HG03039 (cell line): ENCODE data around the gene CD69.
"Not testable (repeated sequence)": the region's sequence is repeated elsewhere in the genome, so short reads cannot be mapped to it uniquely, and the experiment has no call there.

Experiments
- ATAC-seq: cut with Tn5 transposase; IDR thresholded peaks from one replicate; pipeline ENCODE4 v1.9.1; 2021; ENCODE audit warnings: mild to moderate bottlenecking, moderate library complexity; ENCODE audit not compliant: unreplicated experiment

Gene CD69

DNA sequence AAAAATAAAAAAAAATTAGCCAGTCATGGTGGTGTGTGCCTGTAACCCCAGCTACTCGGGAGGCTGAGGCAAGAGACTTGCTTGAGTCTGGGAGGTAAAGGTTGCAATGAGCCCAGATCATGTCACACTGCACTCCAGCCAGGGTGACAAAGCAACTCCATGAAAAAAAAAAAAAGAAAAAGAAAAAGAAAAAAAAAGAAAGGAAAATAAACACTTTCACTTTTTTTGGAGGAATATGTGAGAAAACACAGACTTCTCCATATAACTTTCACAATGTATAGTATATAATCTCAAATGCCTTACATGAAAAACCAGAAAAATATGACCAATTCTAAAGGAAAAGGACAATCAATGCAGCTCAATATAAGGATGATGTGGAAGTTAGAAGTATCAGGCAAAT, 36.7 kb downstream of the CD69 start:
- ATAC-seq, result no peak

DNA sequence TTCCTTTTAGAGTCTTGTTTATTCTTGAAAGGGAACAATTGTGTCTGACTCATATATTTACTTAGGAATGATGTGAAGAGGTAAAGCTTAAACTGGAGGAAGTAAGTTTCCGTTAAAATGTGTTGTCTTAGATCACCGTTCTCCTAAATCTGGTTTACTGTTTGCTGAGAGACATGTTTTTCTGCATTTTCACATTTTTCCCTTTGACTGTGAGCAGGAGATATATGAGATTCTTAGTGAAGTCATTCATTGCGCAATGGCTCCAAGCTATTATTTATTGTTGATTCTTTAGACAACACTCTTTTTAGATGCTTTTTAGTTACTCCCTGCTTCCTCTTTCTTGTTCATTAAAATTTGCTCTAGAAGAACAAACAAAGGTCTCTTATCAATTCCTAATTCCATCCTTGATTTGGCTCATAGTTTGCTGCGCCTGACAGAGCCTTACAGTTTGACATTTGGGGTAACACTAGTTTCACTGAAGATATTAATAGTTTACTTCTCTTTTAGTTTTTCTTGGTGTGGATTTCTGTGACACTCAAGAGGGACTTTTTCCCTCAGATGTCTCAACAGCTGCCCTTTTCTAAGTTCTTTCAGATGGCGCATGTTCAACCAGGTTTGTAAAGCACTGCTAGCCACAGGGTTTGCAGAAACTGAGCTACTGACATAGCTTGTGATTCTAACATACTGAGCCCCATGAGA, 39.2 kb downstream of the CD69 start:
- ATAC-seq, result peak; percentile 43

- peak; percentile 44 for ATAC-seq
Observed at GRCh38 chr12:9719790-9720189, 40.9 kb downstream of the CD69 start.

DNA sequence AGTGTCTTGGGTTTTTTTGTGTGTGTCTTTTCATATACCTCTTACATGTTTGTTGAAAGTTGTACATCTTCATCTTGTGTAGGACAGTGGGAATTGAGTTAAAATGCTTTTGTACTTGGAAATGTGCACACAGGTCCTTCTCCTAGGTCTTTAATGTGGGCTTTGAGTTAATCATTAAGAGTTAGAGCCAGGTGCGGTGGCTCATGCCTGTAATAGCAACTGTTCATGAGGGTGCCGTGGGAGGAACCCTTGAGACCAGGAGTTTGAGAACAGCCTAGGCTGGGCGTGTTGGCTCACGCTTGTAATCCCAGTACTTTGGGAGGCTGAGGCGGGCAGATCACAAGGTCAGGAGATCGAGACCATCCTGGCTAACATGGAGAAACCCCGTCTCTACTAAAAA, 41.7 kb downstream of the CD69 start:
- no peak for ATAC-seq

DNA sequence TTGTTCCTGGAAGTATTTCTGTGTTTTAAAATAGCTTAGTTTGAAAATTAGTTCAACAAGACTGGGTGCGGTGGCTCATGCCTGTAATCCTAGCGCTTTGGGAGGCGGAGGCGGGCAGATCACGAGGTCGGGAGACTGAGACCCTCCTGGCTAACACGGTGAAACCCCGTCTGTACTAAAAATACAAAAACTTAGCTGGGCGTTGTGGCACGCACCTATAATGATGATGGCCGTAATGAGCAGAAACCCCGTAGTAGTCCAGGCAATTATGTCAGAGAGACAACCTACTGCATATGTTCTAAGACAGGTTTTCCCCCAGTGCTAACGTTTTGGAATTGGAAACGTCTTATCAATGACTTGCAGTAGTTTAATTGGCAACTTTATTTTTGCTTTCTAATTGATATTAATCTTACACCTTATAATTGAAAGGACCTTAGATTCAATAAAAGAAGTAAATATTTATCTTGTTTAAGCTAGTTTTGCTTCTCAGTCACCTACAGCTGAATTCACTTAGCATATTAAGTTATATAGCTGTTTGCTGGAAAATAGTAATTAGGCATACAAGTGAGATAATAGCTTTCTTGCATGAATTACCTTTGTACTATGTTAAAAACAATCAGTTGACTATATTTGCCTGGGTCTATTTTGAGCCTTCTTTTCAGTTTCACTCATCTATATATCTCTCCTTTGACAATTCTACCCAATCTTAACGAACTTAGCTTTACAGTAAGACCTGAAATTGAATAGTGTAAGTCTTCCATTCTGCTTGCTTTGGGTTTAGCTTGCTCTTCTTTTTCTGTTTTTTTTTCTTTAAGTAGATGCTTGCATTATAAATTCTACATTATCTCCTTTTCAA, 43.4 kb downstream of the CD69 start:
- no peak for ATAC-seq

DNA sequence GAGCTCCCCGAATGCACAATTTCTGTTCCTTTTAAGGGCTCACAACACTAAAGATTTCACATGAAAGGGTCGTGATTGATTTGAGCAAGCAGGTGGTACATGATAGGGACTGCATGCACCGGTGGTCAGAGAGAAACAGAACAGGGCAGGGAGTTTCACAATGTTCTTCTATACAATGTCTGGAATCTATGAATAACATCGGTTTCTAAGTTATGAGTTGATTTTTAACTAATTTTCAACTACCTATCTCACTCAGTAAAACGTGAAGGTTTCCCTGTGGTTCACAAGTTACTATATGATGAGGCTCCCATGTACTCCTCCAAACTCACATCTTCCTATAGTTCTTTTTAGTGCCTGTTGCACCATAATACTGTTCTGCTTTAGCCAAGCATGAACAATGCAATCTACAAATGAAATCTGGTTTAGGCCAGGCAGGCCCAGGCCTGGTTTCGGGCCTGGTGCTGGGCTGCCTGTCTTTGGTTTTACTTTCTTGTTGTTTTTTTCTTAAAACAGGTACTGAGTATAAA, 47.6 kb downstream of the CD69 start:
- ATAC-seq, result peak; percentile 57

DNA sequence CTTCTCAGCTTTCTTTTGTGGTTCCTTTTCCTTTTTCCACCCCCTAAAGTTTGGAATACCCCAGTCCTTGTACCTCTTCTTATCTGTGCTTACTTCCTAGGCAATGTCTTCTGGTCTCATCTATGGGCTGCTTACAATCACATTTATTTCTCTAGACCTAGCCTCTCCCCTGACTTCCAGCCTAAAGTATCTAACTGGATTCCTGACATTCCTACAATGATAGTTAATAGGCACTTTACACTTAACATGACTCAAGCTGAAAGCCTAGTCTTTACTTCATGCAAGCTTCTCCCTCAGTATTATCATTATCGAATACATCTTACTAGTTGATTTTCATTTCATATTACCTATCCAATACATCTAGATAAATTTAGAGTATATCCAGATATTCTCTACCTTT, 49.0 kb downstream of the CD69 start:
- no peak for ATAC-seq

GRCh38 chr12:9710584-9711375, 49.9 kb downstream of the CD69 start:
- ATAC-seq, result no peak

GRCh38 chr12:9708853-9709252, 51.8 kb downstream of the CD69 start:
- ATAC-seq, result no peak

DNA sequence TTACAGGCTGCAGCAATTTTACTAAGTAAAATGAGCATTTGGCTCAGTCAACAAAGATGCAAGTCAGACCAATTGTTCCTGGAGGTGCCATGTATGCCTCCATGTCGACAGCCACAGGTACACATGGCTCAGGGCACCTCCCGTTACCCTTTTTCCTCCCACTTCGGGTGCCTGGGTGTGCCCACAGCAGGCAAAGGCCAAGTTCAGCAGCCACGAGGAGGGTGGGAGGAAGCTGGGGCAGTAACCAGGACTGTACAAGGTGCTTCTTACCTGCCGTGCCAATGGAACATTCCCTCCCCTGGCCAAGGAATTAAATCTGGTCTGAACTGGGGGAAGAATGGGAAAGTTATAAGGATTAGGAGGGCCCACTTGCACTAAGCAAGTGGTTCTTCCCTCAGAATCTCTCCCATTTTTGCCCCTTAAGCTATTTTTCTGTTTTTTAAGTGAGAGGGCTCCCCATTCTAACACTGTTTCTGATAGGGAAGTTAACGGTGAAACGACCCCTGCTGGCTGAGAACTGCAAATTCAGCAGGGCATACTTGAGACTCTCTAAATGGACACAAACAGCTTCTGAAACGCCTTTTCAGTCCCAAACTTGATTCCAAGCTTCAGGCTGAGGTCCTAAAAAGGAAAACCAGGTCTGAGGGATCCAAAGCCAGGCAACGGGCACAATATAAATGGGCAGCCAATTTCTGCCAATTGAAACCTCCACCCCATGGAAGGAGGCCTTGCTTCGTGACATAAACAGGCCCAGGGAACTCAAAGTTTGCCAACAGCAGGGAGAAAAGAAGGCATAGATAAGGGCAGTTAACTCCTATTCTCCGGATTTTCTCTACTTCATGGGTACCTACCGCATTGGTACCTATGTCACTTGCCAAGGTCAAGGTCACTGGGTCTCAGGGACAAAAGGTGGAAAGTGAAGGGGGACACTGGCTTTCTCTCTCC, 52.6 kb downstream of the CD69 start:
- no peak for ATAC-seq

- no peak for ATAC-seq
Observed at GRCh38 chr12:9707356-9707755, 53.3 kb downstream of the CD69 start.

GRCh38 chr12:9706086-9706685, 54.5 kb downstream of the CD69 start:
- no peak for ATAC-seq

DNA sequence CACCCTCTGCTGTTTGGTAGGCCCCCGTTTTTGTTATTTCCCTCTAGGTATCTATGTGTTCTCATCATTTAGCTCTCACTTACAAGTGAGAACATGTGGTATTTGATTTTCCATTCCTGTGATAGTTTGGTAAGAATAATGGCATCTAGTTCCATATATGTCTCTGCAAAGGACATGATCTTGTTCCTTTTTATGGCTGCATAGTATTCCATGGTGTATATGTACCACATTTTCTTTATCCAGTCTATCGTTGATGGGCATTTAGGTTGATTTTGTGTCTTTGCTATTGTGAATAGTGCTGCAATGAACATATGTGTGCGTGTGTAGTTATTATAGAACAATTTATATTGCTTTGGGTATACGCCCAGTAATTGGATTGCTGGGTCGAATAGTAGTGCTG, 56.1 kb downstream of the CD69 start:
- ATAC-seq, result not testable (repeated sequence)
